Hepatocyte (in vitro differentiated cells): Measurements from ENCODE around the gene CBX7. TPM values are rescaled to one million over a fixed set of nuclear protein-coding genes. Genes with fewer than 3 reads are reported as not detected.
A peak's percentile ranks its signal among the peaks of the same experiment; 100 is the strongest.

Source experiments
- DNase-seq: peaks from one replicate; pipeline ENCODE4 v3.0.0-alpha.2; 2016; ENCODE audit warnings: low spot score
- H2AFZ ChIP-seq: fragments of 200-600 bp; sonication (generic); 2 replicates; pipeline ENCODE4 v1.6.0; 2016; ENCODE audit warnings: antibody characterized with exemption, mild to moderate bottlenecking
- H3K27ac ChIP-seq: fragments of 200-600 bp; sonication (generic); 2 replicates; pipeline ENCODE4 v1.5.1; 2016; ENCODE audit warnings: mild to moderate bottlenecking
- H3K27me3 ChIP-seq: fragments of 200-600 bp; sonication (generic); 2 replicates; pipeline ENCODE4 v1.6.1; 2016
- H3K36me3 ChIP-seq: fragments of 200-600 bp; sonication (generic); replicated peaks from 2 replicates; pipeline ENCODE4 v1.5.1; 2016; ENCODE audit warnings: low read depth; ENCODE audit not compliant: insufficient read depth
- H3K4me1 ChIP-seq: fragments of 200-600 bp; sonication (generic); 2 replicates; pipeline ENCODE4 v1.5.1; 2016; ENCODE audit warnings: mild to moderate bottlenecking, moderate library complexity; ENCODE audit not compliant: insufficient read depth
- H3K4me2 ChIP-seq: fragments of 200-600 bp; sonication (generic); 2 replicates; pipeline ENCODE4 v1.6.0; 2016
- H3K4me3 ChIP-seq: fragments of 200-600 bp; sonication (generic); 2 replicates; pipeline ENCODE4 v1.5.1; 2016; ENCODE audit warnings: mild to moderate bottlenecking
- H3K79me2 ChIP-seq: fragments of 200-600 bp; sonication (generic); 2 replicates; pipeline ENCODE4 v1.6.0; 2017; ENCODE audit warnings: mild to moderate bottlenecking
- H3K9me2 ChIP-seq: fragments of 200-600 bp; sonication (generic); replicated peaks from 2 replicates; pipeline ENCODE4 v1.6.0; 2017; ENCODE audit warnings: mild to moderate bottlenecking; ENCODE audit not compliant: insufficient read depth
- H3K9me3 ChIP-seq: fragments of 200-600 bp; sonication (generic); 2 replicates; pipeline ENCODE4 v1.5.1; 2016; ENCODE audit warnings: low read depth, mild to moderate bottlenecking
- H4K20me1 ChIP-seq: fragments of 200-600 bp; sonication (generic); 2 replicates; pipeline ENCODE4 v1.6.0; 2016; ENCODE audit warnings: mild to moderate bottlenecking; ENCODE audit not compliant: insufficient read depth, poor library complexity, severe bottlenecking
- EZH2 ChIP-seq: fragments of 200-600 bp; sonication (generic); IDR thresholded peaks from 2 replicates; pipeline ENCODE4 v1.6.1; 2016; ENCODE audit warnings: antibody characterized with exemption, mild to moderate bottlenecking, borderline replicate concordance
- EZH2phosphoT487 ChIP-seq: fragments of 200-600 bp; sonication (generic); IDR thresholded peaks from one replicate; pipeline ENCODE4 v1.6.1; 2018; ENCODE audit warnings: antibody characterized with exemption, mild to moderate bottlenecking, low read depth, moderate library complexity; ENCODE audit not compliant: unreplicated experiment, severe bottlenecking
- WGBS: methylation state at CpG from one replicate; pipeline ENCODE4 v1.1.6; 2016; ENCODE audit warnings: low lambda C conversion rate; ENCODE audit errors: missing lambda C conversion rate; 5-methylcytosine and 5-hydroxymethylcytosine counted together
- polyA plus RNA-seq: library from polyadenylated mRNA; unstranded; fragments of >200 nt; fragmentation: Nextera tagmentation; extraction: Ambion mirVana; gene quantifications from 2 replicates; pipeline ENCODE4 v1.2.1, GENCODE V29; 2016
- total RNA-seq: library from RNA; depleted of rRNA; stranded (reverse); fragments of >200 nt; gene quantifications from 2 replicates; pipeline ENCODE4 v1.2.3, GENCODE V29; 2014
- TF ChIP-seq, protein P1 (sequence below): fragments of 200-600 bp; sonication (generic); IDR thresholded peaks from 2 replicates; pipeline ENCODE4 v1.5.1; 2016; ENCODE audit warnings: antibody characterized with exemption, mild to moderate bottlenecking; ENCODE audit not compliant: poor library complexity

The CBX7 gene
- total and polyA plus RNA-seq, 2 experiments from 2014 or later, result 4.2 to 9.6 TPM

DNA sequence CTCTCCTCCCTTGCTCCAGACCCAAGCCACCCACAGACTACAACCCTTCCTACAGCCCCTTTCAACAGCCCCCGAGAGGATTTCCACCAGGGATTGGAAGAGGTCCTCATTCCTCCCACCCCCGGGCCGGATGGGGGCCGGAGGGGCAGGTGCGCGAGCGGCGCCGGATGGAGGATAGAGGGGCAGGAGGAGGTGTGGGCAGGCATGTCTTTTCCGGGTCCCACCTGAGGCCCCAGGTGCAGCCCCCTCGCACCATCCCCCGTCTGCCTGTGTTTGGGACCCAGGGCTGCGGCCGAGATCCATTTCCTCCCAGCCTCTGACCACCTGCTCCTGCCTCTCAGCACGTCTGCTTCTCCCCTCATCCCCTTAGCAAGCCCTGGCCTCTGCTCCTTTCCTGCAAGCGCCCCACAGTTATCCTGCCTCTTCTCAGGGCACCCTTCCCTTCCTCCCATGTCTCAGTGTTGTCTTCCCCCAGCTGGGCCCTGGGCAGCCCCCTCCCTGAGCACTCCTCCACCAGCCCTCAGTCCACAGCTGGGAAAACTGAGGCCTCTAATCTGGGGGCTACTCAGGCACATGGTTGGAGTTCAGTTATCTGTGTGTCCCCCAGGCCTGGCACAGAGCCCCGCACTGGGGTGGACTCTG, 19.3 kb upstream of the CBX7 start:
- Histone ChIP-seq H3K27me3 (no peaks in the 10 kb centered on the region), H3K9me3 (no peaks in the 10 kb centered on the region), H3K4me3 (no peak overlapping the region), H3K36me3 (no peaks in the 10 kb centered on the region), H3K9me2 (no peaks in the 10 kb centered on the region), H4K20me1 (no peaks in the 10 kb centered on the region), H3K27ac (no peak overlapping the region), H2AFZ (no peak overlapping the region), H3K79me2 (no peaks in the 10 kb centered on the region), H3K4me1 (peaks cover 30% of the 10 kb centered on the region), H3K4me2 (no peak overlapping the region)
- WGBS, result 90% methylated on average over 15 of the region's 17 CpGs
- TF ChIP-seq EZH2 (no peak), EZH2phosphoT487 (no peak)
- TF ChIP-seq, protein P1, sequence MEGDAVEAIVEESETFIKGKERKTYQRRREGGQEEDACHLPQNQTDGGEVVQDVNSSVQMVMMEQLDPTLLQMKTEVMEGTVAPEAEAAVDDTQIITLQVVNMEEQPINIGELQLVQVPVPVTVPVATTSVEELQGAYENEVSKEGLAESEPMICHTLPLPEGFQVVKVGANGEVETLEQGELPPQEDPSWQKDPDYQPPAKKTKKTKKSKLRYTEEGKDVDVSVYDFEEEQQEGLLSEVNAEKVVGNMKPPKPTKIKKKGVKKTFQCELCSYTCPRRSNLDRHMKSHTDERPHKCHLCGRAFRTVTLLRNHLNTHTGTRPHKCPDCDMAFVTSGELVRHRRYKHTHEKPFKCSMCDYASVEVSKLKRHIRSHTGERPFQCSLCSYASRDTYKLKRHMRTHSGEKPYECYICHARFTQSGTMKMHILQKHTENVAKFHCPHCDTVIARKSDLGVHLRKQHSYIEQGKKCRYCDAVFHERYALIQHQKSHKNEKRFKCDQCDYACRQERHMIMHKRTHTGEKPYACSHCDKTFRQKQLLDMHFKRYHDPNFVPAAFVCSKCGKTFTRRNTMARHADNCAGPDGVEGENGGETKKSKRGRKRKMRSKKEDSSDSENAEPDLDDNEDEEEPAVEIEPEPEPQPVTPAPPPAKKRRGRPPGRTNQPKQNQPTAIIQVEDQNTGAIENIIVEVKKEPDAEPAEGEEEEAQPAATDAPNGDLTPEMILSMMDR, result no peak
- DNase-seq, result no peak

DNA sequence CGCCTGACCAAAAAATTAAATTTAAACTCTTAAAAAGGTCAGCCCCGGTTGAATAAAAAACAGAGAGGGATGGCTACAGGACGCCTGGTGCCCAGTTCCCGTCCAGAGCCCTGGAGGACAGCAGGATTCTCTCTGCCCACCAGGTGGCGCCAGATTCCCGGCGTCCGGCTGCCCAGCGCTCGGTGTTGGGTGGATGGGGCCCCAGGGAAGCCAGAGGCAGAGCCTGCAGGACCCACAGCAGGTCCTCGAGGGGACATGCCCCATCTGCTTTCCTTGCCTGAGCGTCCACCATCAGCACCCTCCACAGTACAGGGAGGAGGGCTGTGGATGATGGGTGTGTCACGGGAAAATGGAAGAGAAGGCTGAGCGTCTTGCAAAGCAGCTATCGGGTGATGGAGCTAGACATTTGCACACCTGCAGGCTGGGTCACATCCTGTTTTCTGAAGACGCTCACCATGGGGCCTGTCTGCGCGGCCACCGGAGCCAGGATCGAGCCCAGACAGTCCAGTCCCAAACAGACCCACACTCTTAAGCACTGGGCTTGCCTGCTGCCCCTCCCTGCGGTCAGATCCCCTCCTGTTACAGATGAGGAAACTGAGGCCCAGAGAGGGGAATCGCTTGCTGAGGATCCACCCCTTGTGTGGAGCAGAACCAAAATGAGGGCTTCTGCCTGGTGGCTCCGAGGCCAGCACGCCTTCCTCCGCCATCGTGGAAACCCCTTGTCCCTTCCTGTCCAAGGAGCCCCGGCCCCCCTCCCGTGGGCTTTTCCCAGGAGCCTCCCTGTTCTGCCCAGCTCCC, 18.5 kb upstream of the CBX7 start:
- H3K4me3 ChIP-seq, result no peak overlapping the region
- TF ChIP-seq EZH2, result no peak
- TF ChIP-seq, protein P1, result peak; percentile 98
- peak overlapping the region; percentile 56 for H3K4me2 ChIP-seq
- 34% methylated on average over 27 of the region's 28 CpGs for WGBS
- DNase-seq, result peak; percentile 89
- no peaks in the 10 kb centered on the region for H3K9me2 ChIP-seq
- H4K20me1 ChIP-seq, result no peaks in the 10 kb centered on the region
- no peaks in the 10 kb centered on the region for H3K79me2 ChIP-seq
- H3K4me1 ChIP-seq, result peaks cover 27% of the 10 kb centered on the region
- no peaks in the 10 kb centered on the region for H3K27me3 ChIP-seq
- H2AFZ ChIP-seq, result no peak overlapping the region
- H3K36me3 ChIP-seq, result no peaks in the 10 kb centered on the region
- no peaks in the 10 kb centered on the region for H3K9me3 ChIP-seq
- no peak overlapping the region for H3K27ac ChIP-seq

DNA sequence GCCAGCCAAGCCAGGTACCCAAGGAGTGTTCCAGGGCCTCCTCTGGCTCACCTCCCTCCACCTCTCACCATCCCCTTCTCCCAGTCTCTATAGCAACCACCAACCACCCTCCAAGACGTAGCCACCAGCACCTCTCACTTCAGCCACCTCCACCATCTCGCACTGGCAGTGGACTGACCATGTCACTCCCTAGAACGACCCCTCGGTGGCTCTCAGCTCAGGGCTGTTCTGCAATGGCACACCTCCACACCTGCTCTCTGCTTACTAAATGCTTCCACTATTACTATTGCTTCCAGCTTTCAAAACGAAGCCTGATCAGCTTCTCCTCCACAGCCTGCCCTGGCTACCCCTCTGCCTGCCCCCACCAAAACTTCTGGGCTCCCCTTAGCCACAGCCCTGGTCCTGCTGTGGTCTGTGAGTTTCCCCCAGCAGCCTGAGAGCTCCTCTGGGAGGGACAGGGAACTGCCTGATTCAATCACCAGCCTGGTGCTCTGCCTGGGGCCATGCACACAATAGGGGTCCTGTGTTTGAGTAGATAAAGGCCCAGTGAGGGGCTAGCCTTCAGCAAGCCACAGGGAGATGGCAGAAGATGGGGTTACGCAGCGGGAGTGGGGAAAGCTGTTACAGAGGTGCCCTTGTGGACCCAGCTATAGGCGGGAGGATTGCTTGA, 17.5 kb upstream of the CBX7 start:
- Histone ChIP-seq H3K79me2 (no peaks in the 10 kb centered on the region), H4K20me1 (no peaks in the 10 kb centered on the region), H3K9me3 (no peaks in the 10 kb centered on the region), H3K9me2 (no peaks in the 10 kb centered on the region), H3K27me3 (no peaks in the 10 kb centered on the region), H3K27ac (no peak overlapping the region), H2AFZ (no peak overlapping the region), H3K4me3 (no peak overlapping the region), H3K4me1 (peaks cover 16% of the 10 kb centered on the region), H3K36me3 (no peaks in the 10 kb centered on the region), H3K4me2 (no peak overlapping the region)
- TF ChIP-seq EZH2phosphoT487 (no peak), EZH2 (no peak)
- TF ChIP-seq, protein P1, result no peak
- no peak for DNase-seq
- 50% methylated on average over 8 of the region's 8 CpGs for WGBS
